ENCODE results near the gene ZNF253. TPM values are rescaled to one million over a fixed set of nuclear protein-coding genes. Genes with fewer than 3 reads are reported as not detected.

The ZNF253 gene
- total RNA-seq (2022) (6.4 and 7.1 TPM in 2 replicates), Bru-seq, nascent RNA (percentile 78 among the genes with signal in this experiment), BruChase-seq, experiment 1, labeled RNA remaining after a 2-hour chase (percentile 67 among the genes with signal in this experiment), BruChase-seq, experiment 2, labeled RNA remaining after a 6-hour chase (percentile 60 among the genes with signal in this experiment)
- long read RNA-seq, transcript ZNF253-203 (4 exons, 3,519 nt) = major isoform, 7 of 9 reads
- long read RNA-seq, partial matches to known transcripts = 0 of 9 reads
- long read RNA-seq, other reads (novel, unspliced or antisense) = 1 of 9 reads

DNA sequence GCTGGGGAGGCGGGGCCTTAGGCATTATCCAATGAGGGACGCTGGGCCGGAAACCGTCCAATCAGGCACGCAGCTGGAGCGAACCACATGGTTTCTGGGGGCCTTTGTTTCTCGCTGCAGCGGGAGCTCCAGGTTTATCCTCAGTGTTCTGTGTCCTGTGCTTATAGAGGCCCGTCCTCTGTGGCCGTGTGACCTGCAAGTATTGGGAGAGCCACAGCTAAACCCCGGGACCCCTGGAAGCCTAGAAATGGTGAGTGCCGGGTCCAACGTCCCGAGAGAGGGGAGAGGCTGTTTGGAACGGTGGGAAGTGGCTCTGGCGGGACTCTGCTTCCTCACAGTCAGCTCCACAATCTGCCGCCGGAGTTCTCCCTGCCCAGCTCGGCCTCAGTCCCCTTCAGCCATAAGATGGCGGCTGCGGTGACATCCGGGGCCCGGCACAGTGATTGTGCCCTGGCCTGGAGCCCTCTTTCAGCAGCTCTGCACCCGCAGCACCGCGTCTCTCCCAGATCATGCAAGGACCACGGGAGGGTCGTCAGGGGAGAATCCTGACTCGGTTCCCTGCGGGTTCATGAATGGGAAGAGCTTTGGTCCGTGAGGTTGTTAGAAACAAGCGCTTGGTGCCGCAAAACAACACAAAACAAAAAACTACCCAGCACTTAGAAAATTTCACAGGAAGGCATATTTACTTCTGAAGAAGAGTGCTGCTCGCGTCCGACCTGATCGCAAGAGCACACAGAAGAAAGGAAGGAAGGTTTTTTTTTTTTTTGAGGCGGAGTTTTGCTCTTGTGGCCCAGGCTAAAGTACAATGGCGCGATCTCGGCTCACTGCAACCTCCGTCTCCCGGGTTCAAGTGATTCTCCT, at the start of gene ZNF253:
TSS of gene ZNF253 (plus strand) at position 133 of the 861 bp plus-strand sequence. CDS start at position 248, 115 bp downstream.
- TSS peak; percentile 50 for BruUV-seq (replicated peaks)
- intact Hi-C loops (cut with micrococcal nuclease; ENCODE audit: unreplicated experiment) = loop anchor here (1.0 to 10.0 kb wide), 4 partner anchors 34 to 201 kb away; partner anchors contain the start of genes ATP13A1, ZNF101, ZNF506 and ZNF93

DNA sequence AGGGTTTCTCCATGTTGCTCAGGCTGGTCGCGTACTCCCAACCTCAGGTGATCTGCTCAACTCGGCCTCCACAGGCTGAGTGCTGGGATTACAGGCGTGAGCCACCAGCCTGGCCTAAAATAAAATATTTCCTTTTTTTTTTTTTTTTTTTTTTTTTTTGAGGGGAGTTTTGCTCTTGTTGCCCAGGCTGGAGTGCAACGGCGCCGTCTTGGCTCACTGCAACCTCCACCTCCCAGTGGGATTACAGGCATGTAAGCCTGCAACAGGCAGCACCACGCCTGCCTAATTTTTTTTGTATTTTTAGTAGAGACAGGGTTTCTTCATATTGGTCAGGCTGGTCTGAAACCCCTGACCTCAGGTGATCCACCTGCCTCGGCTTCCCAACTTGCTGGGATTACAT, 49.0 kb upstream of the ZNF253 start:
- intact Hi-C loops (cut with micrococcal nuclease; ENCODE audit: unreplicated experiment) = no loop called here
- Mint-ChIP-seq H3K4me1 (ENCODE audit: low read depth, unreplicated experiment) (no peaks in the 10 kb centered on the region), H3K27ac (ENCODE audit: unreplicated experiment) (no peak overlapping the region), H3K27me3 (ENCODE audit: insufficient read depth, unreplicated experiment) (no peaks in the 10 kb centered on the region), H3K36me3 (ENCODE audit: insufficient read depth, unreplicated experiment) (peaks cover 23% of the 10 kb centered on the region), H3K4me3 (ENCODE audit: unreplicated experiment) (no peak overlapping the region), H3K9me3 (ENCODE audit: unreplicated experiment) (no peaks in the 10 kb centered on the region)
- POLR2A ChIA-PET = no interaction called here
- DNase-seq = no peak
- Histone ChIP-seq H3K4me3 (ENCODE audit: low read depth, low read length) (no peak overlapping the region), H3K27me3 (replicated peaks; ENCODE audit: control insufficient read depth, insufficient read depth, low read length) (no peaks in the 10 kb centered on the region), H3K9me3 (peaks cover 9% of the 10 kb centered on the region; the same call in 1 of the 2 replicates), H3K4me1 (no peaks in the 10 kb centered on the region), H3K36me3 (ENCODE audit: control insufficient read depth, insufficient read depth, low read length) (no peaks in the 10 kb centered on the region; the same call in 1 of the 2 replicates)
- CTCF ChIA-PET = no interaction called here
- TF ChIP-seq, protein P1, sequence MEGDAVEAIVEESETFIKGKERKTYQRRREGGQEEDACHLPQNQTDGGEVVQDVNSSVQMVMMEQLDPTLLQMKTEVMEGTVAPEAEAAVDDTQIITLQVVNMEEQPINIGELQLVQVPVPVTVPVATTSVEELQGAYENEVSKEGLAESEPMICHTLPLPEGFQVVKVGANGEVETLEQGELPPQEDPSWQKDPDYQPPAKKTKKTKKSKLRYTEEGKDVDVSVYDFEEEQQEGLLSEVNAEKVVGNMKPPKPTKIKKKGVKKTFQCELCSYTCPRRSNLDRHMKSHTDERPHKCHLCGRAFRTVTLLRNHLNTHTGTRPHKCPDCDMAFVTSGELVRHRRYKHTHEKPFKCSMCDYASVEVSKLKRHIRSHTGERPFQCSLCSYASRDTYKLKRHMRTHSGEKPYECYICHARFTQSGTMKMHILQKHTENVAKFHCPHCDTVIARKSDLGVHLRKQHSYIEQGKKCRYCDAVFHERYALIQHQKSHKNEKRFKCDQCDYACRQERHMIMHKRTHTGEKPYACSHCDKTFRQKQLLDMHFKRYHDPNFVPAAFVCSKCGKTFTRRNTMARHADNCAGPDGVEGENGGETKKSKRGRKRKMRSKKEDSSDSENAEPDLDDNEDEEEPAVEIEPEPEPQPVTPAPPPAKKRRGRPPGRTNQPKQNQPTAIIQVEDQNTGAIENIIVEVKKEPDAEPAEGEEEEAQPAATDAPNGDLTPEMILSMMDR (IDR thresholded peaks at IDR 0.05; ENCODE audit: insufficient read depth in 1 of 2, low read depth in 1 of 2, low read length in 1 of 2, severe bottlenecking in 1 of 2, unreplicated experiment in 1 of 2) = no peak
- BruUV-seq (replicated peaks) = no TSS peak

More for the DNA sequence above, at the start of gene ZNF253:
- H3K4me3 Mint-ChIP-seq (ENCODE audit: unreplicated experiment) = peak within 1 kb of the TSS; percentile 100
- Histone ChIP-seq H3K27me3 (replicated peaks; ENCODE audit: control insufficient read depth, insufficient read depth, low read length) (no peaks in the 10 kb centered on the region), H3K4me3 (ENCODE audit: low read depth, low read length) (peak within 1 kb of the TSS; percentile 70), H3K4me1 (no peaks in the 10 kb centered on the region), H3K9me3 (peaks cover 17% of the 10 kb centered on the region; the same call in 1 of the 2 replicates), H3K36me3 (ENCODE audit: control insufficient read depth, insufficient read depth, low read length) (no peaks in the 10 kb centered on the region)
- peaks cover 17% of the 10 kb centered on the region for H3K36me3 Mint-ChIP-seq (ENCODE audit: insufficient read depth, unreplicated experiment)
- TF ChIP-seq, protein P1 (IDR thresholded peaks at IDR 0.05; ENCODE audit: insufficient read depth in 1 of 2, low read depth in 1 of 2, low read length in 1 of 2, severe bottlenecking in 1 of 2, unreplicated experiment in 1 of 2) = no peak
- H3K27ac Mint-ChIP-seq (ENCODE audit: unreplicated experiment) = peak within 1 kb of the TSS; percentile 100
- no peaks in the 10 kb centered on the region for H3K27me3 Mint-ChIP-seq (ENCODE audit: insufficient read depth, unreplicated experiment)
- peaks cover 8% of the 10 kb centered on the region for H3K4me1 Mint-ChIP-seq (ENCODE audit: low read depth, unreplicated experiment)
- H3K9me3 Mint-ChIP-seq (ENCODE audit: unreplicated experiment) = peaks cover 12% of the 10 kb centered on the region
- CTCF ChIA-PET = interaction anchor here (0.7 kb wide), 1 partner anchor 35 kb away, joined by 4 read pairs; the partner anchor contains the start of gene ZNF93
- DNase-seq = peak; percentile 93 to 95
- POLR2A ChIA-PET = interaction anchor here (0.5 to 1.6 kb wide), 8 partner anchors 35 to 203 kb away, joined by 3 to 25 read pairs (median 8); partner anchors contain the start of genes ATP13A1, ZNF101, ZNF14 and ZNF506

DNA sequence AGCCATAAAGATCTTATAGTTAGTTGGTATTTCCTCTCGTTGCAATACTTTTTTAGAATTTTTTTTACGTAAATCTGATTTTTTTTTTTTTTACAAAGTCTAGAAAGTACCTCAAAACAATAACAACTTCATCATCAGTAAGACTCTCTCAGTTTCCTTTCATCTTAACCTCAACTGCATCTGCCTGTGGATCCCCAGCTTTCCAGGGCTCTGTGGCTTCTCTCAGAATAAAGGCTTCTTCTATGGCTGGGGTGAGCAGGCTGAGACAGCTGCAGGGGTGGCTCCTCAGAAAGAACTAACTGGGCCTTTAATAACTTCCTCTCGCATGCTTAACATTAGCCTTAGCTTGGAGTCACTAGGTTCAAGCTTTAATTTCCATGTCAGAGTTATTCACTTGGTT, 48.3 kb upstream of the ZNF253 start:
- Mint-ChIP-seq H3K36me3 (ENCODE audit: insufficient read depth, unreplicated experiment) (peaks cover 24% of the 10 kb centered on the region), H3K4me1 (ENCODE audit: low read depth, unreplicated experiment) (no peaks in the 10 kb centered on the region), H3K27ac (ENCODE audit: unreplicated experiment) (no peak overlapping the region), H3K27me3 (ENCODE audit: insufficient read depth, unreplicated experiment) (no peaks in the 10 kb centered on the region), H3K4me3 (ENCODE audit: unreplicated experiment) (no peak overlapping the region), H3K9me3 (ENCODE audit: unreplicated experiment) (no peaks in the 10 kb centered on the region)
- Histone ChIP-seq H3K4me1 (no peaks in the 10 kb centered on the region), H3K27me3 (replicated peaks; ENCODE audit: control insufficient read depth, insufficient read depth, low read length) (no peaks in the 10 kb centered on the region), H3K4me3 (ENCODE audit: low read depth, low read length) (no peak overlapping the region), H3K9me3 (peaks cover 15% of the 10 kb centered on the region), H3K36me3 (ENCODE audit: control insufficient read depth, insufficient read depth, low read length) (no peaks in the 10 kb centered on the region; the same call in 1 of the 2 replicates)
- DNase-seq = no peak
- ChIA-PET CTCF (interaction anchor here (0.6 kb wide), 1 partner anchor 20 kb away, joined by 3 read pairs; no protein-coding TSS in a partner anchor), POLR2A (no interaction called here)
- intact Hi-C loops (cut with micrococcal nuclease; ENCODE audit: unreplicated experiment) = no loop called here
- BruUV-seq (replicated peaks) = no TSS peak
- TF ChIP-seq, protein P1 (IDR thresholded peaks at IDR 0.05; ENCODE audit: insufficient read depth in 1 of 2, low read depth in 1 of 2, low read length in 1 of 2, severe bottlenecking in 1 of 2, unreplicated experiment in 1 of 2) = no peak
